SK-N-SH (cell line): ENCODE results near the gene AFAP1L1.

Experiments
- EP300 ChIP-seq, 2 experiments: IDR thresholded peaks; 2 replicates each; pipeline versions ENCODE4 v1.4.0 to v1.6.1; 2012; ENCODE audit warnings: borderline replicate concordance in 1 of 2, low read depth in 1 of 2, low read length in 1 of 2
- EZH2phosphoT487 ChIP-seq: fragments of 200-600 bp; sonication (generic); IDR thresholded peaks from 2 replicates; pipeline ENCODE4 v1.6.1; 2017; ENCODE audit warnings: low read depth, mixed run types, mild to moderate bottlenecking, antibody characterized with exemption, moderate library complexity, borderline replicate concordance
- FOXJ3 ChIP-seq: sonication (generic); formaldehyde crosslinking; IDR thresholded peaks from 2 replicates; pipeline ENCODE4 v1.5.1; 2020; ENCODE audit warnings: mild to moderate bottlenecking, missing genetic modification reagents
- NRF1 ChIP-seq: IDR thresholded peaks from 2 replicates; pipeline ENCODE4 v1.6.1; 2012; ENCODE audit warnings: low read depth, mild to moderate bottlenecking, low read length
- POLR2AphosphoS5 ChIP-seq: IDR thresholded peaks from 2 replicates; pipeline ENCODE4 v1.6.1; 2012; ENCODE audit warnings: low read depth, low read length
- RFX5 ChIP-seq: IDR thresholded peaks from 2 replicates; pipeline ENCODE4 v1.6.1; 2012; ENCODE audit warnings: mild to moderate bottlenecking, improper control_type of control experiment, low read length
- SMC3 ChIP-seq: IDR thresholded peaks from 2 replicates; pipeline ENCODE4 v1.6.1; 2012; ENCODE audit warnings: low read depth, low read length, improper control_type of control experiment
- TAF1 ChIP-seq: IDR thresholded peaks from 2 replicates; pipeline ENCODE4 v1.6.1; 2012; ENCODE audit warnings: low read depth, mild to moderate bottlenecking, low read length, moderate library complexity, borderline replicate concordance
- TCF12 ChIP-seq: IDR thresholded peaks from 2 replicates; pipeline ENCODE4 v1.4.0; 2012
- YY1 ChIP-seq: IDR thresholded peaks from 2 replicates; pipeline ENCODE4 v1.4.0; 2012; ENCODE audit warnings: low read depth, mild to moderate bottlenecking
- TF ChIP-seq, protein P1 (sequence below): fragments of 200-600 bp; sonication (generic); IDR thresholded peaks from 2 replicates; pipeline ENCODE4 v1.6.1; 2017; ENCODE audit warnings: antibody characterized with exemption, mild to moderate bottlenecking, moderate library complexity
- TF ChIP-seq, protein P2 (sequence below): IDR thresholded peaks from 2 replicates; pipeline ENCODE4; 2012
- TF ChIP-seq, protein P3 (sequence below): fragments of 150-350 bp; IDR thresholded peaks from 2 replicates; pipeline ENCODE4 v1.6.1; 2017; ENCODE audit warnings: antibody characterized with exemption, low read length, low read depth, borderline replicate concordance

DNA sequence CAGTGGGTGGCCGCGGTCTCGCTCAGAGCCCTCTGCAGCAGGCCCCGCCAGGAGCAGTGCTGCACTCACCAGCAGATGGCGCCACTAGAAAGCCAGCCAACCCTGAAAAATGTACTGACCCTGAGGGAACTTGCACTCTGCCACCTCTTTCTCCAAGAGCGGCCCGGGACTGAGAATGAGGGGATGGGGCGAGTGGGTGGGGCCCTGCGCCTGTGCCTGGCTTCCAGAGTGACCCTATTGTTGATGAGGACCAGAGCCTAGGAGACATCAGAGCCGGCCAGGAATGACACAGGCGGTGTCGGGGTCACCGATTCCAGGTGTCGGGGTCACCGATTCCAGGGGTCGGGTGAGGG lies 110.3 kb downstream of the AFAP1L1 start:
- TF ChIP-seq, protein P1, sequence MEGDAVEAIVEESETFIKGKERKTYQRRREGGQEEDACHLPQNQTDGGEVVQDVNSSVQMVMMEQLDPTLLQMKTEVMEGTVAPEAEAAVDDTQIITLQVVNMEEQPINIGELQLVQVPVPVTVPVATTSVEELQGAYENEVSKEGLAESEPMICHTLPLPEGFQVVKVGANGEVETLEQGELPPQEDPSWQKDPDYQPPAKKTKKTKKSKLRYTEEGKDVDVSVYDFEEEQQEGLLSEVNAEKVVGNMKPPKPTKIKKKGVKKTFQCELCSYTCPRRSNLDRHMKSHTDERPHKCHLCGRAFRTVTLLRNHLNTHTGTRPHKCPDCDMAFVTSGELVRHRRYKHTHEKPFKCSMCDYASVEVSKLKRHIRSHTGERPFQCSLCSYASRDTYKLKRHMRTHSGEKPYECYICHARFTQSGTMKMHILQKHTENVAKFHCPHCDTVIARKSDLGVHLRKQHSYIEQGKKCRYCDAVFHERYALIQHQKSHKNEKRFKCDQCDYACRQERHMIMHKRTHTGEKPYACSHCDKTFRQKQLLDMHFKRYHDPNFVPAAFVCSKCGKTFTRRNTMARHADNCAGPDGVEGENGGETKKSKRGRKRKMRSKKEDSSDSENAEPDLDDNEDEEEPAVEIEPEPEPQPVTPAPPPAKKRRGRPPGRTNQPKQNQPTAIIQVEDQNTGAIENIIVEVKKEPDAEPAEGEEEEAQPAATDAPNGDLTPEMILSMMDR, result peak; percentile 91
- TF ChIP-seq, protein P2, sequence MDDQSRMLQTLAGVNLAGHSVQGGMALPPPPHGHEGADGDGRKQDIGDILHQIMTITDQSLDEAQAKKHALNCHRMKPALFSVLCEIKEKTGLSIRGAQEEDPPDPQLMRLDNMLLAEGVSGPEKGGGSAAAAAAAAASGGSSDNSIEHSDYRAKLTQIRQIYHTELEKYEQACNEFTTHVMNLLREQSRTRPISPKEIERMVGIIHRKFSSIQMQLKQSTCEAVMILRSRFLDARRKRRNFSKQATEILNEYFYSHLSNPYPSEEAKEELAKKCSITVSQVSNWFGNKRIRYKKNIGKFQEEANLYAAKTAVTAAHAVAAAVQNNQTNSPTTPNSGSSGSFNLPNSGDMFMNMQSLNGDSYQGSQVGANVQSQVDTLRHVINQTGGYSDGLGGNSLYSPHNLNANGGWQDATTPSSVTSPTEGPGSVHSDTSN, result no peak
- TF ChIP-seq RFX5 (no peak), EP300 (IDR thresholded peaks at IDR 0.05; ENCODE audit: borderline replicate concordance in 1 of 2, low read depth in 1 of 2, low read length in 1 of 2) (no peak), YY1 (no peak), FOXJ3 (CRISPR knock-in tag) (no peak), SMC3 (peak; percentile 98), NRF1 (no peak), EZH2phosphoT487 (no peak), POLR2AphosphoS5 (no peak), TAF1 (0 out of 2 replicates have a peak, but pooled peaks have one; percentile 18), TCF12 (no peak)
- TF ChIP-seq, protein P3, sequence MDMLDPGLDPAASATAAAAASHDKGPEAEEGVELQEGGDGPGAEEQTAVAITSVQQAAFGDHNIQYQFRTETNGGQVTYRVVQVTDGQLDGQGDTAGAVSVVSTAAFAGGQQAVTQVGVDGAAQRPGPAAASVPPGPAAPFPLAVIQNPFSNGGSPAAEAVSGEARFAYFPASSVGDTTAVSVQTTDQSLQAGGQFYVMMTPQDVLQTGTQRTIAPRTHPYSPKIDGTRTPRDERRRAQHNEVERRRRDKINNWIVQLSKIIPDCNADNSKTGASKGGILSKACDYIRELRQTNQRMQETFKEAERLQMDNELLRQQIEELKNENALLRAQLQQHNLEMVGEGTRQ, result no peak
